ENCODE data around the gene SATB2. TPM values are rescaled to one million over a fixed set of nuclear protein-coding genes. Genes with fewer than 3 reads are reported as not detected.
A peak's percentile ranks its signal among the peaks of the same experiment; 100 is the strongest.

The SATB2 gene
- total and polyA plus RNA-seq, 2 donors (not counting 1 experiment from before 2014, with no cell fraction given): 3.8 to 28.1 TPM

DNA sequence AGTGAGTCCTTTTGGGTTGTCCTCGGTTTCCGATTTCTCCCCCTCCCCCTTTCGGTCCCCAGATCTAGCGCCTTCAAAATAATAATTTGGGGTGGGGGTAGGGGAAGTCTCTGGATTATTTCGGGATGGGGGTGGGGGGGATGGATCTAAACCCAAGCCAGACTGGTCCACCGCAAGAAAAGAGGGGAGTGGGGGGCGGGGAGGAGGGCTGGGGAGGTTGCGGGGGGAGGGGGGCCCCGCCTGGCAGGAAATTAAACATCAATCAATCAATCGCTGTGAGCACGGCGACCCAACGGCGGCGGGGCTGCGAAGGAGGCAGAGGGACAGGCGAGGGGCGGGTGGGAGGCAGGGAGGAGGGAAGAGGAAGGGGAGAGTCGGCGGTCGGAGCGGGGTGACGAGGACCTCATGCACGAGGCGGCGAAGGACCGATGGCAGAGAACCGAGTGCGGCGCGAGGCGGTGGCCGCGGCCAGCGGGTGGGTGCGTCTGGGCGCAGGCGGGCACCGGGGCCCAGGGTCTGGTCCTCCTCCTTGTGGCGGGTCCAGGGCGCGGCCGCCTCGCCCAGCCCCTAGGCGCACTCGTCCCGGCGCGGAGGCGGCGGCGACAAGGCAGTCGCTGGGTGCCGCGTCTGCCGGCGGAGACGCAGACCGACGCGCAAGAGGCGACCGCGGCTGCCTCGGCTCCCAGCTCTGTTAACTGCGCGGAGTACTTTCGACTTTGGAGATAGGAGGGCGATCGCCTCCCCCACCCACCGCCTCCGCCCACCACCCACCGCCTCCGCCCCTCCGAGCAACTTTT is 468 bp upstream of the SATB2 start:
- Histone ChIP-seq H3K4me3 (replicated peaks in 1 of 4; ENCODE audit: control extremely low read depth in 1 of 4, insufficient read depth in 1 of 4, low read depth in 3 of 4, low read length in 4 of 4) (peak overlapping the region; percentile 80 to 90 (median 88)), H3K4me2 (ENCODE audit: extremely low read depth, insufficient read depth, low read length) (peak overlapping the region; percentile 70), H3K4me1 (ENCODE audit: control insufficient read depth, extremely low read depth, insufficient read depth, low read length) (peaks cover 3% of the 10 kb centered on the region), H3K9me3 (ENCODE audit: control insufficient read depth, insufficient read depth, low read depth, low read length) (no peaks in the 10 kb centered on the region), H3K36me3 (ENCODE audit: control insufficient read depth, insufficient read depth, low read length) (no peaks in the 10 kb centered on the region), H3K79me2 (ENCODE audit: control insufficient read depth, insufficient read depth, low read length) (peaks cover 21% of the 10 kb centered on the region), H2AFZ (ENCODE audit: low read length) (peak overlapping the region; percentile 67), H3K27me3 (ENCODE audit: control insufficient read depth, insufficient read depth, low read length) (peaks cover 3% of the 10 kb centered on the region), H4K20me1 (ENCODE audit: control insufficient read depth, extremely low read depth, insufficient read depth, low read length) (no peaks in the 10 kb centered on the region), H3K27ac (ENCODE audit: insufficient read depth, low read length) (peak overlapping the region; percentile 86), H3K9ac (ENCODE audit: insufficient read depth, low read length) (peak overlapping the region; percentile 81)
- TF ChIP-seq, protein P1, sequence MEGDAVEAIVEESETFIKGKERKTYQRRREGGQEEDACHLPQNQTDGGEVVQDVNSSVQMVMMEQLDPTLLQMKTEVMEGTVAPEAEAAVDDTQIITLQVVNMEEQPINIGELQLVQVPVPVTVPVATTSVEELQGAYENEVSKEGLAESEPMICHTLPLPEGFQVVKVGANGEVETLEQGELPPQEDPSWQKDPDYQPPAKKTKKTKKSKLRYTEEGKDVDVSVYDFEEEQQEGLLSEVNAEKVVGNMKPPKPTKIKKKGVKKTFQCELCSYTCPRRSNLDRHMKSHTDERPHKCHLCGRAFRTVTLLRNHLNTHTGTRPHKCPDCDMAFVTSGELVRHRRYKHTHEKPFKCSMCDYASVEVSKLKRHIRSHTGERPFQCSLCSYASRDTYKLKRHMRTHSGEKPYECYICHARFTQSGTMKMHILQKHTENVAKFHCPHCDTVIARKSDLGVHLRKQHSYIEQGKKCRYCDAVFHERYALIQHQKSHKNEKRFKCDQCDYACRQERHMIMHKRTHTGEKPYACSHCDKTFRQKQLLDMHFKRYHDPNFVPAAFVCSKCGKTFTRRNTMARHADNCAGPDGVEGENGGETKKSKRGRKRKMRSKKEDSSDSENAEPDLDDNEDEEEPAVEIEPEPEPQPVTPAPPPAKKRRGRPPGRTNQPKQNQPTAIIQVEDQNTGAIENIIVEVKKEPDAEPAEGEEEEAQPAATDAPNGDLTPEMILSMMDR (conservative IDR thresholded peaks at IDR 0.05 in 1 of 2, IDR thresholded peaks at IDR 0.05 in 1 of 2; ENCODE audit: low read depth in 1 of 2, low read length in 2 of 2): no peak
- TF ChIP-seq EZH2 (IDR thresholded peaks at IDR 0.05; ENCODE audit: low read length, missing control alignments): no peak
- peak; percentile 47 to 63 for DNase-seq (ENCODE audit: low read depth in 2 of 2)

DNA sequence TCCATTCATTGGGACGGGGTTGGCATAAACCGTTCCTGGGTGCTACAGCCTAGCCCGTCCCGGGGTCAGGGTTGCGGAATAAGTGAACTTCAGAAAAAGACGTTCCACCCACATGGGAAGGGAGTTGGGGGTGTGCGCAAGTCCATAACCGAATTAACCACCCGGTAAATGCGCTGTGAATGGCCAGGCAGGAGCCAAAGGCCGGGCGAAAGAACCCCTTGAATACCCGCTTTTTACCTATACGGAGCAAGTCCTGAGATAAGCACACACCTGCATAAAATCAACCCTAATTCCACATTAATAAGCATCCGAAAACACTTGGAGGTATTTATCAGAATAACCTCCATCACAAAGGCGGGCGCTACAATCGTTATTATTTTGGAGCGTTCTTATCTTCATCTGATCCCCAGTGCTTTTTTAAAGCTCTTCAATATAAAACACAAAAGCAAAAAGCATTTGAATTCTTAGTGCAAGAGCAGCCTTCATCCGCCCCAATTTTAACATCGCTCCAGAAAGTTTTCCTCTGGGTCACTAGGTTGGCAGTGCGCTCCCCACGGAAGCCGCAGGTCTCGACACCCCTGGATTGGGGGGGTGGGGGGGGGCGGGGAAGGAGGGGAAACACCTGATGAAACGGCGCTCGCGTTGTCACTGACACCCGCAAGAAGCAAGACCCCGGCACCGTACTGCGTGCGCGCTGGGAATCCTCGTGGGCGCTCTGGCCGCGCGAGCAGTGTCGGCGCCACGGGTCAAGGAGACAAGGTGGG is 1.2 kb downstream of the SATB2 start:
- DNase-seq (ENCODE audit: low read depth in 2 of 2): no peak
- H3K27me3 ChIP-seq (ENCODE audit: control insufficient read depth, insufficient read depth, low read length): no peaks in the 10 kb centered on the region

More for the DNA sequence above, 1.2 kb downstream of the SATB2 start:
- Histone ChIP-seq H3K9me3 (ENCODE audit: control insufficient read depth, insufficient read depth, low read depth, low read length) (no peaks in the 10 kb centered on the region), H3K4me3 (replicated peaks in 1 of 4; ENCODE audit: control extremely low read depth in 1 of 4, insufficient read depth in 1 of 4, low read depth in 3 of 4, low read length in 4 of 4) (peak overlapping the region; percentile 74 to 90 (median 84)), H3K79me2 (ENCODE audit: control insufficient read depth, insufficient read depth, low read length) (peaks cover 24% of the 10 kb centered on the region), H3K27ac (ENCODE audit: insufficient read depth, low read length) (peak overlapping the region; percentile 73), H3K4me1 (ENCODE audit: control insufficient read depth, extremely low read depth, insufficient read depth, low read length) (peaks cover 3% of the 10 kb centered on the region), H4K20me1 (ENCODE audit: control insufficient read depth, extremely low read depth, insufficient read depth, low read length) (no peaks in the 10 kb centered on the region), H3K4me2 (ENCODE audit: extremely low read depth, insufficient read depth, low read length) (peak overlapping the region; percentile 89), H2AFZ (ENCODE audit: low read length) (peak overlapping the region; percentile 64), H3K36me3 (ENCODE audit: control insufficient read depth, insufficient read depth, low read length) (no peaks in the 10 kb centered on the region), H3K9ac (ENCODE audit: insufficient read depth, low read length) (peak overlapping the region; percentile 40)
- TF ChIP-seq EZH2 (IDR thresholded peaks at IDR 0.05; ENCODE audit: low read length, missing control alignments): no peak
- TF ChIP-seq, protein P1 (conservative IDR thresholded peaks at IDR 0.05 in 1 of 2, IDR thresholded peaks at IDR 0.05 in 1 of 2; ENCODE audit: low read depth in 1 of 2, low read length in 2 of 2): no peak

All from fibroblast of lung (primary cell).